NCI-H128 (cell line): ENCODE measurements around the gene FGF23.

Experiments used
- DNase-seq: peaks from one replicate; lab custom pipeline; 2025; ENCODE audit not compliant: unreplicated experiment; lab: John Stamatoyannopoulos, UW

Gene FGF23

GRCh38 chr12:4386801-4387200 lies 7.3 kb upstream of the FGF23 start:
- DNase-seq = no peak

- no peak for DNase-seq
Measured at GRCh38 chr12:4383304-4383865, 3.9 kb upstream of the FGF23 start.

- no peak for DNase-seq
Measured at GRCh38 chr12:4380332-4380731, 820 bp upstream of the FGF23 start.

GRCh38 chr12:4378772-4379171 lies 740 bp downstream of the FGF23 start:
- no peak for DNase-seq

- DNase-seq = no peak
Measured at GRCh38 chr12:4375449-4375848, 4.1 kb downstream of the FGF23 start.

- DNase-seq = no peak
Measured at GRCh38 chr12:4372653-4373052, 6.9 kb downstream of the FGF23 start.

- no peak for DNase-seq
Measured at GRCh38 chr12:4370265-4370664, 9.2 kb downstream of the FGF23 start.

GRCh38 chr12:4369548-4369947 lies 10.0 kb downstream of the FGF23 start:
- DNase-seq = no peak

GRCh38 chr12:4366090-4366489 lies 13.4 kb downstream of the FGF23 start:
- no peak for DNase-seq

GRCh38 chr12:4356041-4356327 lies 23.5 kb downstream of the FGF23 start:
- DNase-seq = no peak

GRCh38 chr12:4355156-4356040 lies 24.1 kb downstream of the FGF23 start:
- DNase-seq = no peak

- DNase-seq = no peak
Measured at GRCh38 chr12:4353785-4354208, 25.7 kb downstream of the FGF23 start.

GRCh38 chr12:4346931-4347330 lies 32.6 kb downstream of the FGF23 start:
- DNase-seq = no peak

- DNase-seq = no peak
Measured at GRCh38 chr12:4331842-4332241, 47.7 kb downstream of the FGF23 start.

GRCh38 chr12:4331221-4331620 lies 48.3 kb downstream of the FGF23 start:
- no peak for DNase-seq

- no peak for DNase-seq
Measured at GRCh38 chr12:4330203-4330602, 49.3 kb downstream of the FGF23 start.

- no peak for DNase-seq
Measured at GRCh38 chr12:4327293-4327692, 52.2 kb downstream of the FGF23 start.

GRCh38 chr12:4325966-4326365 lies 53.5 kb downstream of the FGF23 start:
- DNase-seq = no peak

GRCh38 chr12:4324366-4324765 lies 55.1 kb downstream of the FGF23 start:
- DNase-seq = no peak

- DNase-seq = no peak
Measured at GRCh38 chr12:4323396-4323795, 56.1 kb downstream of the FGF23 start.

GRCh38 chr12:4322726-4323125 lies 56.8 kb downstream of the FGF23 start:
- no peak for DNase-seq

GRCh38 chr12:4320853-4321701 lies 58.4 kb downstream of the FGF23 start, which contains the start of gene TIGAR:
Gene TIGAR (plus strand): TSS chr12:4321213. CDS start chr12:4321272, 59 bp downstream.
- peak; percentile 89 for DNase-seq
